ENCODE measurements around the gene FRMD4A. TPM values are rescaled to one million over a fixed set of nuclear protein-coding genes. Genes with fewer than 3 reads are reported as not detected.

Gene FRMD4A
- total RNA-seq, 4 donors from 2014 or later, result 13.7 to 27.2 (median 19.6) TPM

GRCh38 chr10:14153570-14154055 lies 177.1 kb downstream of the FRMD4A start:
- Histone ChIP-seq H3K27ac (no peak overlapping the region), H3K4me3 (peak overlapping the region in 1 of 2 donors; percentile 10), H3K9me3 (no peaks in the 10 kb centered on the region), H3K36me3 (no peaks in the 10 kb centered on the region), H3K27me3 (no peaks in the 10 kb centered on the region), H3K4me1 (no peaks in the 10 kb centered on the region)
- no peak for TF ChIP-seq POLR2AphosphoS5 (IDR thresholded peaks at IDR 0.05)
- WGBS, 2 donors (ENCODE audit: low coverage in 1 of 2), result 57 to 63% methylated on average over 5 to 10 of the region's 17 CpGs
- ATAC-seq, result no peak

GRCh38 chr10:14151571-14151970 lies 179.2 kb downstream of the FRMD4A start:
- TF ChIP-seq EP300 (IDR thresholded peaks at IDR 0.05), result no peak
- no peak for TF ChIP-seq CTCF (IDR thresholded peaks at IDR 0.05)
- no peak for TF ChIP-seq POLR2AphosphoS5 (IDR thresholded peaks at IDR 0.05)
- TF ChIP-seq POLR2A (IDR thresholded peaks at IDR 0.05), result no peak
- Histone ChIP-seq H3K36me3 (no peaks in the 10 kb centered on the region), H3K4me3 (no peak overlapping the region), H3K27me3 (no peaks in the 10 kb centered on the region), H3K27ac (no peak overlapping the region), H3K4me1 (no peaks in the 10 kb centered on the region), H3K9me3 (no peaks in the 10 kb centered on the region)
- no peak for ATAC-seq
- WGBS, 2 donors (ENCODE audit: low coverage in 1 of 2), result 56 to 75% methylated on average over 1 of the region's 1 CpG

- Histone ChIP-seq H3K9me3 (no peaks in the 10 kb centered on the region), H3K4me1 (no peaks in the 10 kb centered on the region), H3K27me3 (no peaks in the 10 kb centered on the region), H3K27ac (no peak overlapping the region), H3K4me3 (no peak overlapping the region), H3K36me3 (no peaks in the 10 kb centered on the region)
- TF ChIP-seq CTCF (IDR thresholded peaks at IDR 0.05), result no peak
- no peak for TF ChIP-seq POLR2A (IDR thresholded peaks at IDR 0.05)
- no peak for TF ChIP-seq POLR2AphosphoS5 (IDR thresholded peaks at IDR 0.05)
- TF ChIP-seq EP300 (IDR thresholded peaks at IDR 0.05), result no peak
- 54 to 65% methylated on average over 3 to 4 of the region's 4 CpGs for WGBS, 2 donors (ENCODE audit: low coverage in 1 of 2)
- no peak for ATAC-seq
These were observed 180.2 kb downstream of the FRMD4A start for GRCh38 chr10:14150526-14150925.

- no peak for ATAC-seq
- no peaks in the 10 kb centered on the region for H3K36me3 ChIP-seq
- H3K4me3 ChIP-seq, result no peak overlapping the region
- no peak overlapping the region for H3K27ac ChIP-seq
- TF ChIP-seq POLR2A (IDR thresholded peaks at IDR 0.05) (no peak), POLR2AphosphoS5 (IDR thresholded peaks at IDR 0.05) (no peak), CTCF (IDR thresholded peaks at IDR 0.05) (no peak), EP300 (IDR thresholded peaks at IDR 0.05) (no peak)
- H3K27me3 ChIP-seq, result no peaks in the 10 kb centered on the region
- no peaks in the 10 kb centered on the region for H3K9me3 ChIP-seq
- 61 to 75% methylated on average over 4 of the region's 4 CpGs for WGBS, 2 donors (ENCODE audit: low coverage in 1 of 2)
- H3K4me1 ChIP-seq, result no peaks in the 10 kb centered on the region
These were observed 184.2 kb downstream of the FRMD4A start for GRCh38 chr10:14146501-14146900.

- H3K4me1 ChIP-seq, result no peaks in the 10 kb centered on the region
- TF ChIP-seq CTCF (IDR thresholded peaks at IDR 0.05), result no peak
- no peak for TF ChIP-seq EP300 (IDR thresholded peaks at IDR 0.05)
- TF ChIP-seq POLR2AphosphoS5 (IDR thresholded peaks at IDR 0.05), result no peak
- no peak for TF ChIP-seq POLR2A (IDR thresholded peaks at IDR 0.05)
- H3K36me3 ChIP-seq, result no peaks in the 10 kb centered on the region
- no peak overlapping the region for H3K4me3 ChIP-seq
- no peaks in the 10 kb centered on the region for H3K9me3 ChIP-seq
- 39 to 53% methylated on average over 2 to 3 of the region's 3 CpGs for WGBS, 2 donors (ENCODE audit: low coverage in 1 of 2)
- no peak for ATAC-seq
- H3K27me3 ChIP-seq, result no peaks in the 10 kb centered on the region
- no peak overlapping the region for H3K27ac ChIP-seq
These were observed 184.7 kb downstream of the FRMD4A start for GRCh38 chr10:14146025-14146424.
